Activated CD4-positive, alpha-beta T cell treated with anti-CD3 and anti-CD28 coated beads, Interleukin-2, amount 50 U/mL, for 24 hours (primary cell): Measurements from ENCODE around the gene SLC49A4.

Experiments used
- DNase-seq, 2 donors: peaks; one replicate each; pipeline ENCODE4 v3.0.0-alpha.2; 2020; ENCODE audit warnings: low read depth in 1 of 2, low spot score in 1 of 2

Gene SLC49A4

GRCh38 chr3:122857019-122857418 lies 62.1 kb downstream of the SLC49A4 start:
- DNase-seq: no peak

- no peak for DNase-seq
Measured at GRCh38 chr3:122858373-122858772, 63.5 kb downstream of the SLC49A4 start.

GRCh38 chr3:122859021-122859805 lies 64.3 kb downstream of the SLC49A4 start:
- DNase-seq: no peak

GRCh38 chr3:122862381-122862780 lies 67.5 kb downstream of the SLC49A4 start:
- DNase-seq: no peak

GRCh38 chr3:122864498-122864897 lies 69.6 kb downstream of the SLC49A4 start:
- no peak for DNase-seq

DNA sequence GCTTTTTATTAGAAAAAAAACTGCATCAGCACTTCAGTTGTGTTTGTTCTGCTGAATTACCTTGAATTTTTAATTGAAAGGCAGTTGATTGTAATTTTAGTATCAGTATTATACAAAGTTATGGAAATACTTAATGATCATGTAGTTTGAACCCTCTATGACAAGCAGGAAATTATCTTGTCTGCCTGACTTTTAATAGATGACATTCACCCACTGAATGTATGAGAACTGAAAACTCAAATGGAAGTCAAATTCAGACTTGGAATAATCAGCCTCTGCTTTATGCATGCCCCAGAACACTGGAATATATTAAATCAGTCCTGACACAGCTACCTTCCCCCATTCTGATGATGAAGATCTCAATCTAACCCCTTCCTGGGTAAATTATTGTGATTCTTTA lies 73.5 kb downstream of the SLC49A4 start:
- DNase-seq: no peak

GRCh38 chr3:122873741-122874515 lies 79.1 kb downstream of the SLC49A4 start:
- DNase-seq: no peak

GRCh38 chr3:122875547-122876127 lies 80.8 kb downstream of the SLC49A4 start:
- DNase-seq: no peak

GRCh38 chr3:122880173-122880572 lies 85.3 kb downstream of the SLC49A4 start:
- DNase-seq: no peak

GRCh38 chr3:122880624-122881023 lies 85.8 kb downstream of the SLC49A4 start:
- DNase-seq: no peak

GRCh38 chr3:122882361-122882947 lies 87.6 kb downstream of the SLC49A4 start:
- no peak for DNase-seq

- no peak for DNase-seq
Measured at GRCh38 chr3:122886251-122886650, 91.4 kb downstream of the SLC49A4 start.

- DNase-seq: no peak
Measured at GRCh38 chr3:122886946-122887345, 92.1 kb downstream of the SLC49A4 start.

DNA sequence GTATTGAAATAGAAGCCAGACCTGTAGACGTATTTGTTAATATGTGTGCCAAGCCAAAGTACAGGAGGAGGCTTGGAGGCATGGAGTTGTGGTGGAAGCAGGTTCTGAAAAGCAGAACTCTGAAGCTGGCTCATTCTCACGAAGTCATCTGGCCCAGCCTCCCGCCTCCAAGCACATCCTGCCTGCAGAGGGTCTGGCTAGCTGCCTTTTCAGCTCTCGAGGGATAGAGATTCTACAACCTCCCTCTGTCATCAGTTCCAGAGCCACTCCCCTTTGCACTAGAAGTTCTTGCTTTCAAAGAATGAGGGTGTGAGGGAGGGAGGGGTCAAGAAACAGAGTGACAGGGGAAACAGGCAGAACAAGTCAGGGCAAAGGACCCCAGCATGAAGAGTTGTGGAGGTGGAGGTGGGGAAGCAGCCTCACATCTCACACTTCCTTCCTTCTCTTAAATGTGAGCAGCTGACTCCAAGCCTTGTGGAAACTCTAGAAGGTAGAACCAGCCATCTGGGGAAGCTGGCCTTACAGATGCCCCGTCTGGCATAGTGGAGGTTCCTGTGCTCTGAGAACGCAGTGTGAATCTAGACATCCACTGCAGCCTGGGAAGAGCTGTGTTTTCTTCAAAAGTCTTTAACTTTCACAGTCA lies 95.3 kb downstream of the SLC49A4 start:
- no peak for DNase-seq

DNA sequence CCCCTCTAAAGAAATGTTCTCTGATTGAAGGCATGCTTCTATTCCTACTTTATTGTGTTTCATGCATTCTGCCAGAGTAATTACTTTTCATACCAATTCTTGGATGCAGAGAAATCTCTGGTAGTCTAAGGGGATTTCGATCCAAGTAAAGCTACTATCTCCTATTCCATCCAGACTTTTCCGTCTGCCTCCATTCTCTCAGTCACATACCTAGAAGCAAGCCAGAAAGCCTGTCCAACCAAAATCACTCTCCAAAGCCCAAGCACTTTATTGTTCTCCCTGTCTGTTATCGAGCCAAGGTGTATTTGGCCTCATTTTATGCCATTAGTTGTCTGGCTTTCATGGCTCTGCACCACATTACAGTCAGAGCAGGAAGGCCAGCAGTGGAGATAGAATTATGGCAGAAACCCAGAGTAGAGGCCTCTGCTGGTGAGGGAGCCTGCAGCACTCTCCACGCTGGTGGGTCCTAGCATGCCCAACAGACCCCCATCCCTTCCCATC lies 95.9 kb downstream of the SLC49A4 start:
- DNase-seq: no peak

GRCh38 chr3:122892118-122892960 lies 97.5 kb downstream of the SLC49A4 start:
- no peak for DNase-seq

DNA sequence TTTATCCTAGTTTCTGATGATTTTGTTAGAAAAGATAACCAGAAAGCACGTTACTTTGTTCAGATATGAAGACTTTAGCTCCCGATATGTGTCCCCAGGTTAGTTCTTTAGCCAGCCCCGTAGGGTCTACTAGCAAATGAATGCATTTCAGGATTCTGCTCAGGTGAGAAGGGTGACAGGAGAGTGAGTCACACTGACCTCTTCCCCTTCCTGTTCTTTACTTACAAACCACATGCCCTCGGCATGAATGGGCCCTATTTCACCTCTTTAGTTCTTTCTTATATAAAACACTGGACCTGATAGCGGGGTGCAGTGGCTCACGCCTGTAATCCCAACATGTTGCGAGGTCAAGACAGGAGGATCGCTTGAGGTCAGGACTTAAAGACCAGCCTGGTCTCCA lies 98.4 kb downstream of the SLC49A4 start:
- DNase-seq: no peak

DNA sequence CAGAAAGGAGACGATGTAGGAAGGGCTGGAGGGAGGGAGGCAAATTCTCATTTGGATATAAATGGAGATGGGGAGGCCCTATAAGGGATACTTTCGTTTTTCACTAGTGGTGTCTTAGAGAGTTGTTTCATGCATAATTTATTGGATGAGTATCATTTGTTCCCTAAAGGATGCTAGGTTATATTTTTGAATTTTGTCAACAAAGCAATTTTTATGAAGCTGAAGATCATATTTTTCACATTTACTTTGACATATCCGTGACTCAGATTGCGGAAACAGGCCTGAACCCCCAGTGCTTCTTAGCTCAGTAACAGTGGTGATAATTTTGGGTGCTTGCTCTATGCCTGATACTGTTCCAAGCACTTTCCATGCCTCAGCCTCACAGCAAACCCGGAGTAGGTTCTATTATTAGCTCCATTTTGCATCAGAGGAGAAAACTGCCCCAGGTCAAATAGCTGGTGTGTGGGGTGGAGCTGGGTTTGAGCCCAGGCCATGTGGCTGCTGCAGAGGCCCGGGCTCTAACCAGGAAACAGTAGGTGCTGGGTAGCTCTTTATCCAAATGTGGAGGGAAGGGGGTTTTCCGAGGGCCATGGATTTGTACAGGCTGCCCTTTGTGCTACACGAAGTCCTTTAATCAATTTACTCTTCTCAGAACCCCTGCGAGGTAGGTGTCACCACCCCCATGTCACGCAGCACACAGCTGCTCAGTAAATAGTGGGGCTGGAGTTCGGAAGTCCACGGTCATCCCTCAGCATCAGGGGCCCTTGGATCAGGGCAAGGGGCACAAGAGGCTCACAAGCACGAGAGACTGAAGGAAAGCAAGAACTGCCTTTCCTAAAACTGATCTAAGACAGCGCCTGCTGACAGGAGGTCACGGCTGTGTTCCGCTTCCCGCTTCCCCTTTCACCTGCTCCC lies 99.1 kb downstream of the SLC49A4 start:
- DNase-seq: no peak

- no peak for DNase-seq
Measured at GRCh38 chr3:122898298-122898697, 103.4 kb downstream of the SLC49A4 start.
